Measurements from ENCODE around the gene ANKRD55. TPM values are rescaled to one million over a fixed set of nuclear protein-coding genes. Genes with fewer than 3 reads are reported as not detected.

The ANKRD55 gene
- total and polyA plus RNA-seq, 4 donors, result 0.37 to 1.9 (median 1.4) TPM

GRCh38 chr5:56060276-56061110 is 172.6 kb downstream of the ANKRD55 start:
- 88% methylated on average over 10 of the region's 10 CpGs for WGBS

GRCh38 chr5:56059854-56060253 is 173.3 kb downstream of the ANKRD55 start:
- DNase-seq (ENCODE audit: low spot score), result no peak
- H3K27me3 ChIP-seq (ENCODE audit: control insufficient read depth in 4 of 4, insufficient read depth in 4 of 4, low read length in 3 of 4), result no peaks in the 10 kb centered on the region
- TF ChIP-seq NR2F2 (IDR thresholded peaks at IDR 0.05), result no peak
- no peak for TF ChIP-seq ATF3 (IDR thresholded peaks at IDR 0.05)
- TF ChIP-seq REST (IDR thresholded peaks at IDR 0.05), result no peak
- TF ChIP-seq ZBTB33 (IDR thresholded peaks at IDR 0.05), result no peak
- no peak for TF ChIP-seq SP1 (IDR thresholded peaks at IDR 0.05)
- TF ChIP-seq FOXA1 (IDR thresholded peaks at IDR 0.05), result no peak
- TF ChIP-seq RXRA (IDR thresholded peaks at IDR 0.05), result no peak
- TF ChIP-seq EGR1 (IDR thresholded peaks at IDR 0.05; ENCODE audit: low read depth in 2 of 2), result no peak
- TF ChIP-seq FOXA2 (IDR thresholded peaks at IDR 0.05), result no peak
- no peak for TF ChIP-seq HNF4A (conservative IDR thresholded peaks at IDR 0.05)
- TF ChIP-seq CTCF (IDR thresholded peaks at IDR 0.05; ENCODE audit: low read depth, low read length, missing input control), result no peak
- no peak for TF ChIP-seq TAF1 (conservative IDR thresholded peaks at IDR 0.05)
- no peak for TF ChIP-seq RAD21 (IDR thresholded peaks at IDR 0.05)
- TF ChIP-seq GABPA (IDR thresholded peaks at IDR 0.05 in 1 of 2, conservative IDR thresholded peaks at IDR 0.05 in 1 of 2), result no peak
- TF ChIP-seq YY1 (IDR thresholded peaks at IDR 0.05), result no peak
- TF ChIP-seq JUND (IDR thresholded peaks at IDR 0.05), result no peak
- TF ChIP-seq MAX (IDR thresholded peaks at IDR 0.05), result no peak
- TF ChIP-seq HNF4G (IDR thresholded peaks at IDR 0.05), result no peak
- no peaks in the 10 kb centered on the region for H3K36me3 ChIP-seq (ENCODE audit: control insufficient read depth in 4 of 4, insufficient read depth in 3 of 4, low read depth in 1 of 4, low read length in 3 of 4)
- H3K4me3 ChIP-seq (ENCODE audit: low read depth in 1 of 3, low read length in 3 of 3), result no peak overlapping the region
- no peaks in the 10 kb centered on the region for H3K9me3 ChIP-seq (ENCODE audit: control insufficient read depth in 4 of 4, low read length in 3 of 4)
- WGBS, result 96% methylated on average over 8 of the region's 8 CpGs
- H3K4me1 ChIP-seq (ENCODE audit: control insufficient read depth in 4 of 4, insufficient read depth in 4 of 4, low read length in 3 of 4), result peaks cover 0 to 11% (median 4%) of the 10 kb centered on the region in 4 donors
- no peak overlapping the region for H3K27ac ChIP-seq (ENCODE audit: low read depth in 1 of 2, low read length in 2 of 2)
- H3K9ac ChIP-seq (ENCODE audit: low read depth in 1 of 2, low read length in 2 of 2), result no peak overlapping the region

More at GRCh38 chr5:56060276-56061110, 172.6 kb downstream of the ANKRD55 start:
- Histone ChIP-seq H3K36me3 (ENCODE audit: control insufficient read depth in 4 of 4, insufficient read depth in 3 of 4, low read depth in 1 of 4, low read length in 3 of 4) (no peaks in the 10 kb centered on the region), H3K27ac (ENCODE audit: low read depth in 1 of 2, low read length in 2 of 2) (no peak overlapping the region), H3K4me3 (ENCODE audit: low read depth in 1 of 3, low read length in 3 of 3) (no peak overlapping the region), H3K4me1 (ENCODE audit: control insufficient read depth in 4 of 4, insufficient read depth in 4 of 4, low read length in 3 of 4) (peaks cover 0 to 11% (median 4%) of the 10 kb centered on the region in 4 donors), H3K9me3 (ENCODE audit: control insufficient read depth in 4 of 4, low read length in 3 of 4) (no peaks in the 10 kb centered on the region), H3K9ac (ENCODE audit: low read depth in 1 of 2, low read length in 2 of 2) (no peak overlapping the region), H3K27me3 (ENCODE audit: control insufficient read depth in 4 of 4, insufficient read depth in 4 of 4, low read length in 3 of 4) (no peaks in the 10 kb centered on the region)
- no peak for DNase-seq (ENCODE audit: low spot score)
- no peak for TF ChIP-seq ATF3 (IDR thresholded peaks at IDR 0.05)
- no peak for TF ChIP-seq YY1 (IDR thresholded peaks at IDR 0.05)
- TF ChIP-seq SP1 (IDR thresholded peaks at IDR 0.05), result no peak
